ENCODE results near the gene SH3GLB1. TPM values are rescaled to one million over a fixed set of nuclear protein-coding genes. Genes with fewer than 3 reads are reported as not detected.

Gene SH3GLB1
- total and polyA plus RNA-seq, 2 donors (not counting 1 experiment from before 2014, with no cell fraction given) = 41.5 to 80.2 TPM

DNA sequence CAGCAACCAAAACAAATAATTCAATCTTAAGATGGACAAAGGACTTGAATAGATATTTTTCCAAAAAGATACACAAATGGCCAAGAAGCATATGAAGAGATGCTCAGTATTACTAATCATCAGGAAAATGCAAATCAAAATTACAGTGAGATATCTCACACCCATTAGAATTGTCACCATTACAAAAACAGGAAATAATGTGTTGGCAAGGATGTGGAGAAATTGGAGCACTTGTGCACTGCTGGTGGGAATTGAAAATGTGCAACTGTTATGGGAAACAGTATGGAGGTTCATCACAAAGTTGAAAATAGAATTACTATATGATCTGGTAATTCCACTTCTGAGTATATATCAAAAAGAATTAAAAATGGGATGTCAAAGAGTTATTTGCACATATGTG, 83.2 kb downstream of the SH3GLB1 start:
- DNase-seq (ENCODE audit: low read depth in 2 of 2) = no peak
- no peak for TF ChIP-seq EZH2 (IDR thresholded peaks at IDR 0.05; ENCODE audit: low read length, missing control alignments)
- TF ChIP-seq, protein P1, sequence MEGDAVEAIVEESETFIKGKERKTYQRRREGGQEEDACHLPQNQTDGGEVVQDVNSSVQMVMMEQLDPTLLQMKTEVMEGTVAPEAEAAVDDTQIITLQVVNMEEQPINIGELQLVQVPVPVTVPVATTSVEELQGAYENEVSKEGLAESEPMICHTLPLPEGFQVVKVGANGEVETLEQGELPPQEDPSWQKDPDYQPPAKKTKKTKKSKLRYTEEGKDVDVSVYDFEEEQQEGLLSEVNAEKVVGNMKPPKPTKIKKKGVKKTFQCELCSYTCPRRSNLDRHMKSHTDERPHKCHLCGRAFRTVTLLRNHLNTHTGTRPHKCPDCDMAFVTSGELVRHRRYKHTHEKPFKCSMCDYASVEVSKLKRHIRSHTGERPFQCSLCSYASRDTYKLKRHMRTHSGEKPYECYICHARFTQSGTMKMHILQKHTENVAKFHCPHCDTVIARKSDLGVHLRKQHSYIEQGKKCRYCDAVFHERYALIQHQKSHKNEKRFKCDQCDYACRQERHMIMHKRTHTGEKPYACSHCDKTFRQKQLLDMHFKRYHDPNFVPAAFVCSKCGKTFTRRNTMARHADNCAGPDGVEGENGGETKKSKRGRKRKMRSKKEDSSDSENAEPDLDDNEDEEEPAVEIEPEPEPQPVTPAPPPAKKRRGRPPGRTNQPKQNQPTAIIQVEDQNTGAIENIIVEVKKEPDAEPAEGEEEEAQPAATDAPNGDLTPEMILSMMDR (conservative IDR thresholded peaks at IDR 0.05 in 1 of 2, IDR thresholded peaks at IDR 0.05 in 1 of 2; ENCODE audit: low read depth in 1 of 2, low read length in 2 of 2) = no peak
- Histone ChIP-seq H3K4me1 (ENCODE audit: control insufficient read depth, extremely low read depth, insufficient read depth, low read length) (peaks cover 10% of the 10 kb centered on the region), H2AFZ (ENCODE audit: low read length) (no peak overlapping the region), H3K4me2 (ENCODE audit: extremely low read depth, insufficient read depth, low read length) (no peak overlapping the region), H3K27ac (ENCODE audit: insufficient read depth, low read length) (no peak overlapping the region), H3K79me2 (ENCODE audit: control insufficient read depth, insufficient read depth, low read length) (no peaks in the 10 kb centered on the region), H3K36me3 (ENCODE audit: control insufficient read depth, insufficient read depth, low read length) (no peaks in the 10 kb centered on the region), H3K9me3 (ENCODE audit: control insufficient read depth, insufficient read depth, low read depth, low read length) (no peaks in the 10 kb centered on the region), H4K20me1 (ENCODE audit: control insufficient read depth, extremely low read depth, insufficient read depth, low read length) (no peaks in the 10 kb centered on the region), H3K4me3 (replicated peaks in 1 of 4; ENCODE audit: control extremely low read depth in 1 of 4, insufficient read depth in 1 of 4, low read depth in 3 of 4, low read length in 4 of 4) (no peak overlapping the region), H3K9ac (ENCODE audit: insufficient read depth, low read length) (no peak overlapping the region), H3K27me3 (ENCODE audit: control insufficient read depth, insufficient read depth, low read length) (no peaks in the 10 kb centered on the region)

DNA sequence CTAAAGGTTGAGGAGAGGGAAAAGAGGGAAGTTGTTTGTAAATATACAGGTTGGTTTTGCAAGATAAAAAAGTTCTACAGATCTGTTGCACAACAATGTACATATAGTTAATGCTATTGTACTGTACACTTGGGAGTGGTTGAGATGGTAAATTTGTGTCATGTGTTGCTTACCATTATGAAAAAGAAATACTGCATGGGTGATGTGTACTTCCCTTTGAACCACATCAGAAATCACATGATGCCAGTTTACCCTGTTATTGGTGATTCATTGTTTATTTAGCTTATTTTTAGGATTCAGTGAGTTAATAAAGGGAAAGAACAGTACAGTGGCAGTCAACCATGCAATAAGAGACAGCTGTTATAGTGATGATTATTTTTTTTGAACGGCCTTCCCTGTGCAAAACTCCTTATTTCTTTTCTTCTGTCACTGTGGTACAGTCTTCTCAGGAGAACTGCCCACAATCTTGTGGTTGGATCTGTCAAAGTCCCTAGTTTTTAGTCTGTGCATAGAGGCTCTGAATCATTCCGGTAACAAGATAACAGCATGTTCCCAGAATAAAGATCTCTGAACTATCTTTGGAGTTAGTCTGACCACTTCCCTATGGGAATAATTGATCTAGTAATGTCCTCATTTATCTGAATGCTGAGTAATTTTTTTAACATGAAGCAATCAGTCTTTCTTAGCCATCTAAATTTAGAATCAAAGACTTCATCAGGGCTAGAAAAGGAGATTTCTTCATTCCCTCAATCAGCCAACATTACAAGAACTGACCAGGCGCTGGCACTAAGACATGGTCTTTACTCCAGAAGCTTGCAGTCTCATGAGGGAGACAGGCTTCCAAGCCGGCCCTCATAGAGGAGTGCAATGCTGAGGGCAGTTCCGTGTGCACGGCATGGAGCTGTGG, 84.2 kb downstream of the SH3GLB1 start:
- Histone ChIP-seq H3K9me3 (ENCODE audit: control insufficient read depth, insufficient read depth, low read depth, low read length) (no peaks in the 10 kb centered on the region), H3K27me3 (ENCODE audit: control insufficient read depth, insufficient read depth, low read length) (no peaks in the 10 kb centered on the region), H2AFZ (ENCODE audit: low read length) (no peak overlapping the region), H3K4me1 (ENCODE audit: control insufficient read depth, extremely low read depth, insufficient read depth, low read length) (peaks cover 16% of the 10 kb centered on the region), H4K20me1 (ENCODE audit: control insufficient read depth, extremely low read depth, insufficient read depth, low read length) (no peaks in the 10 kb centered on the region), H3K4me3 (replicated peaks in 1 of 4; ENCODE audit: control extremely low read depth in 1 of 4, insufficient read depth in 1 of 4, low read depth in 3 of 4, low read length in 4 of 4) (no peak overlapping the region), H3K36me3 (ENCODE audit: control insufficient read depth, insufficient read depth, low read length) (no peaks in the 10 kb centered on the region), H3K9ac (ENCODE audit: insufficient read depth, low read length) (no peak overlapping the region), H3K4me2 (ENCODE audit: extremely low read depth, insufficient read depth, low read length) (peak overlapping the region; percentile 56), H3K27ac (ENCODE audit: insufficient read depth, low read length) (peak overlapping the region; percentile 66), H3K79me2 (ENCODE audit: control insufficient read depth, insufficient read depth, low read length) (no peaks in the 10 kb centered on the region)
- TF ChIP-seq EZH2 (IDR thresholded peaks at IDR 0.05; ENCODE audit: low read length, missing control alignments) = no peak
- TF ChIP-seq, protein P1 (conservative IDR thresholded peaks at IDR 0.05 in 1 of 2, IDR thresholded peaks at IDR 0.05 in 1 of 2; ENCODE audit: low read depth in 1 of 2, low read length in 2 of 2) = no peak
- DNase-seq (ENCODE audit: low read depth in 2 of 2) = peak; percentile 98 to 99

DNA sequence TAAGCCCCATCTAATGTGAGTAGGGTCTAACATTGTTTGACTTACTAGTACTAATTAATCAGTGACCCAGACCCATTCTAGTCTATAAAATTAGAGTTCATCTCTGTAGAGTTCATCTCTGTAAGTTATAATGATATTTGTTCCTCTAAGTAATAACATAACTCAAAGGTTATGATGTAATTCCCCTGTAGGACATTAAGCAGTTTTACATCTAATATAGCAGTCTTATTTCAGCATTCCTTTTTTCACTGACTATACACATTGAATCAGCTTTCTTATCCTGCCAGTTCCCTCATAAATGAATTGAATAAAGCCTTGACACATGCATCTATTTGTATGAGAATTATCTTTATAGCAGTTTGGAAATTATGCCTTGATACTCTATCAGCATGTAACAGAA, 90.9 kb downstream of the SH3GLB1 start:
- Histone ChIP-seq H2AFZ (ENCODE audit: low read length) (no peak overlapping the region), H3K4me2 (ENCODE audit: extremely low read depth, insufficient read depth, low read length) (no peak overlapping the region), H3K4me1 (ENCODE audit: control insufficient read depth, extremely low read depth, insufficient read depth, low read length) (peaks cover 6% of the 10 kb centered on the region), H3K36me3 (ENCODE audit: control insufficient read depth, insufficient read depth, low read length) (no peaks in the 10 kb centered on the region), H3K4me3 (replicated peaks in 1 of 4; ENCODE audit: control extremely low read depth in 1 of 4, insufficient read depth in 1 of 4, low read depth in 3 of 4, low read length in 4 of 4) (no peak overlapping the region), H3K27ac (ENCODE audit: insufficient read depth, low read length) (no peak overlapping the region), H4K20me1 (ENCODE audit: control insufficient read depth, extremely low read depth, insufficient read depth, low read length) (no peaks in the 10 kb centered on the region), H3K79me2 (ENCODE audit: control insufficient read depth, insufficient read depth, low read length) (no peaks in the 10 kb centered on the region), H3K9me3 (ENCODE audit: control insufficient read depth, insufficient read depth, low read depth, low read length) (no peaks in the 10 kb centered on the region), H3K27me3 (ENCODE audit: control insufficient read depth, insufficient read depth, low read length) (no peaks in the 10 kb centered on the region), H3K9ac (ENCODE audit: insufficient read depth, low read length) (no peak overlapping the region)
- peak in 1 of 2 donors; percentile 23 for DNase-seq (ENCODE audit: low read depth in 2 of 2)
- TF ChIP-seq EZH2 (IDR thresholded peaks at IDR 0.05; ENCODE audit: low read length, missing control alignments) = no peak
- TF ChIP-seq, protein P1 (conservative IDR thresholded peaks at IDR 0.05 in 1 of 2, IDR thresholded peaks at IDR 0.05 in 1 of 2; ENCODE audit: low read depth in 1 of 2, low read length in 2 of 2) = no peak

Other genes starting within 250 kb of the SH3GLB1 start
- not detected in 2 replicates for gene CLCA1, start 235.6 kb upstream of the SH3GLB1 start, total RNA-seq
- gene CLCA1, start 235.6 kb upstream of the SH3GLB1 start, polyA plus RNA-seq = 0.01 TPM in 1 of 2 replicates, not detected in the other
- gene CLCA4, start 157.5 kb upstream of the SH3GLB1 start, total RNA-seq = not detected in 2 replicates
- not detected in 2 replicates for gene CLCA4, start 157.5 kb upstream of the SH3GLB1 start, polyA plus RNA-seq
- gene SELENOF, start 209.6 kb downstream of the SH3GLB1 start, total RNA-seq = 205 and 207 TPM in 2 replicates
- gene SELENOF, start 209.6 kb downstream of the SH3GLB1 start, polyA plus RNA-seq = 281 and 351 TPM in 2 replicates
- gene HS2ST1, start 210.1 kb downstream of the SH3GLB1 start, total RNA-seq = 22.5 and 24.7 TPM in 2 replicates
- 19.2 and 23.2 TPM in 2 replicates for gene HS2ST1, start 210.1 kb downstream of the SH3GLB1 start, polyA plus RNA-seq